Smooth muscle cell of the brain vasculature (primary cell): ENCODE results near the gene CFAP46.
"Not testable (repeated sequence)": the region's sequence is repeated elsewhere in the genome, so short reads cannot be mapped to it uniquely, and the experiment has no call there.

Source experiments
- DNase-seq: peaks from one replicate; pipeline ENCODE4 v3.0.0-alpha.2; 2012; ENCODE audit warnings: low read depth, low spot score

The CFAP46 gene

GRCh38 chr10:132827861-132828539, 114.4 kb downstream of the CFAP46 start:
- DNase-seq: no peak

GRCh38 chr10:132827423-132827789, 115.0 kb downstream of the CFAP46 start:
- no peak for DNase-seq

- no peak for DNase-seq
These were observed 115.6 kb downstream of the CFAP46 start for GRCh38 chr10:132826524-132827422.

- not testable (repeated sequence) for DNase-seq
These were observed 116.4 kb downstream of the CFAP46 start for GRCh38 chr10:132825783-132826523.

GRCh38 chr10:132820056-132820455, 122.3 kb downstream of the CFAP46 start:
- no peak for DNase-seq

- DNase-seq: no peak
These were observed 124.6 kb downstream of the CFAP46 start for GRCh38 chr10:132817701-132818211.

- no peak for DNase-seq
These were observed 125.7 kb downstream of the CFAP46 start for GRCh38 chr10:132816718-132817117.

GRCh38 chr10:132815168-132815857, 127.1 kb downstream of the CFAP46 start:
- DNase-seq: no peak

GRCh38 chr10:132814469-132814856, 127.9 kb downstream of the CFAP46 start:
- no peak for DNase-seq

- no peak for DNase-seq
These were observed 128.6 kb downstream of the CFAP46 start for GRCh38 chr10:132813560-132814468.

- no peak for DNase-seq
These were observed 129.4 kb downstream of the CFAP46 start for GRCh38 chr10:132813001-132813401.

- DNase-seq: no peak
These were observed 129.8 kb downstream of the CFAP46 start for GRCh38 chr10:132812520-132812919.

- DNase-seq: no peak
These were observed 130.4 kb downstream of the CFAP46 start for GRCh38 chr10:132811891-132812481.

GRCh38 chr10:132810807-132811700, 131.3 kb downstream of the CFAP46 start:
- no peak for DNase-seq

GRCh38 chr10:132810141-132810806, 132.1 kb downstream of the CFAP46 start:
- DNase-seq: no peak

- no peak for DNase-seq
These were observed 132.9 kb downstream of the CFAP46 start for GRCh38 chr10:132809232-132810140.
